A673 (cell line): ENCODE data around the gene STRN. TPM values are rescaled to one million over a fixed set of nuclear protein-coding genes. Genes with fewer than 3 reads are reported as not detected.
"Not testable (repeated sequence)": the region's sequence is repeated elsewhere in the genome, so short reads cannot be mapped to it uniquely, and the experiment has no call there.

ENCODE experiments used
- BruUV-seq: library from RNA; stranded (reverse); fragments of 400-500 nt; replicated peaks from 2 replicates; lab custom pipeline; 2021; lab: Mats Ljungman, UMichigan
- CTCF ChIA-PET: fragments of 300-600 bp; sonication (Branson Sonifier 250); formaldehyde crosslinking; loops from one replicate; lab custom pipeline; 2022; ENCODE audit warnings: antibody characterized with exemption; lab: Charles Lee
- POLR2A ChIA-PET: fragments of 300-600 bp; sonication (Branson Sonifier 250); formaldehyde crosslinking; loops from one replicate; lab custom pipeline; 2022; ENCODE audit warnings: antibody characterized with exemption; ENCODE audit not compliant: low non-redundant PET; lab: Charles Lee
- DNase-seq: peaks from one replicate; pipeline ENCODE4 v3.0.0-alpha.2; 2015; ENCODE audit warnings: low spot score
- H3K27ac ChIP-seq: fragments of 200-600 bp; sonication (generic); 2 replicates; pipeline ENCODE4 v1.5.1; 2016; ENCODE audit warnings: mixed run types, low read depth, mild to moderate bottlenecking, mixed read lengths, antibody characterized with exemption, low read length; ENCODE audit not compliant: poor library complexity, severe bottlenecking
- H3K27me3 ChIP-seq: fragments of 200-600 bp; sonication (generic); replicated peaks from 2 replicates; pipeline ENCODE4 v1.6.1; 2017; ENCODE audit warnings: mixed run types, low read depth, mild to moderate bottlenecking, mixed read lengths, antibody characterized with exemption, low read length; ENCODE audit not compliant: insufficient read depth, poor library complexity
- H3K36me3 ChIP-seq: fragments of 200-600 bp; sonication (generic); 2 replicates; pipeline ENCODE4 v1.6.1; 2016; ENCODE audit warnings: mixed run types, mild to moderate bottlenecking, mixed read lengths, antibody characterized with exemption, low read length; ENCODE audit not compliant: insufficient read depth, poor library complexity, severe bottlenecking
- H3K4me1 ChIP-seq: fragments of 200-600 bp; sonication (generic); 2 replicates; pipeline ENCODE4 v1.6.1; 2017; ENCODE audit warnings: mixed run types, mild to moderate bottlenecking, mixed read lengths, antibody characterized with exemption, low read length; ENCODE audit not compliant: insufficient read depth, poor library complexity, severe bottlenecking
- H3K4me3 ChIP-seq: fragments of 200-600 bp; sonication (generic); 2 replicates; pipeline ENCODE4 v1.5.1; 2016; ENCODE audit warnings: low read depth, mixed run types, mild to moderate bottlenecking, mixed read lengths, low read length; ENCODE audit not compliant: poor library complexity, severe bottlenecking
- H3K9me3 ChIP-seq: fragments of 200-600 bp; sonication (generic); 2 replicates; pipeline ENCODE4 v1.6.1; 2016; ENCODE audit warnings: mixed run types, low read depth, mild to moderate bottlenecking, mixed read lengths, antibody characterized with exemption, low read length; ENCODE audit not compliant: poor library complexity, severe bottlenecking
- CTCF ChIP-seq: fragments of 300-800, 200-600 bp; sonication (generic); conservative IDR thresholded peaks from 2 replicates; pipeline ENCODE4 v1.5.1; 2017; ENCODE audit warnings: low read depth, mild to moderate bottlenecking, antibody characterized with exemption, low read length, moderate library complexity, mixed read lengths
- EZH2 ChIP-seq: fragments of 200-600 bp; sonication (generic); IDR thresholded peaks from 2 replicates; pipeline ENCODE4 v1.6.1; 2017; ENCODE audit warnings: borderline replicate concordance, low read depth, mild to moderate bottlenecking, mixed read lengths, antibody characterized with exemption, low read length; ENCODE audit not compliant: poor library complexity, severe bottlenecking
- intact Hi-C: fragments of 100-400 bp; cut with micrococcal nuclease; formaldehyde crosslinking; loops from one replicate; pipeline ENCODE4 v1.10.0; 2022; ENCODE audit not compliant: unreplicated experiment
- total RNA-seq: library from RNA; stranded (reverse); gene quantifications from 2 replicates; pipeline ENCODE4 v1.2.3, GENCODE V29; 2021

Gene STRN
- total RNA-seq, 1 experiment from 2014 or later, result 36.1 TPM

GRCh38 chr2:36982467-36982866, 16.1 kb upstream of the STRN start:
- POLR2A ChIA-PET, result no interaction called here

GRCh38 chr2:36981911-36982310, 15.6 kb upstream of the STRN start:
- H3K9me3 ChIP-seq, result no peaks in the 10 kb centered on the region
- intact Hi-C loops, result no loop called here
- no TSS peak for BruUV-seq
- ChIA-PET CTCF (no interaction called here), POLR2A (no interaction called here)
- H3K36me3 ChIP-seq, result no peaks in the 10 kb centered on the region
- H3K27ac ChIP-seq, result no peak overlapping the region
- DNase-seq, result no peak
- TF ChIP-seq EZH2 (no peak), CTCF (no peak)
- H3K27me3 ChIP-seq, result no peaks in the 10 kb centered on the region
- no peaks in the 10 kb centered on the region for H3K4me1 ChIP-seq
- no peak overlapping the region for H3K4me3 ChIP-seq

More at GRCh38 chr2:36982467-36982866, 16.1 kb upstream of the STRN start:
- no peaks in the 10 kb centered on the region for H3K4me1 ChIP-seq
- DNase-seq, result no peak
- CTCF ChIA-PET, result no interaction called here
- intact Hi-C loops, result no loop called here
- no peaks in the 10 kb centered on the region for H3K36me3 ChIP-seq
- H3K27me3 ChIP-seq, result no peaks in the 10 kb centered on the region
- H3K9me3 ChIP-seq, result no peaks in the 10 kb centered on the region
- TF ChIP-seq EZH2 (no peak), CTCF (no peak)
- no TSS peak for BruUV-seq
- H3K27ac ChIP-seq, result no peak overlapping the region
- H3K4me3 ChIP-seq, result no peak overlapping the region

- CTCF ChIA-PET, H3K9me3 ChIP-seq, intact Hi-C loops, H3K27me3 ChIP-seq, H3K36me3 ChIP-seq, BruUV-seq, H3K27ac ChIP-seq, H3K4me3 ChIP-seq, DNase-seq, H3K4me1 ChIP-seq, POLR2A ChIA-PET: not testable (repeated sequence)
These were observed 12.7 kb upstream of the STRN start for GRCh38 chr2:36979007-36979406.

- BruUV-seq, result no TSS peak
- Histone ChIP-seq H3K36me3 (no peaks in the 10 kb centered on the region), H3K4me1 (no peaks in the 10 kb centered on the region), H3K4me3 (no peak overlapping the region), H3K27ac (no peak overlapping the region), H3K9me3 (no peaks in the 10 kb centered on the region), H3K27me3 (no peaks in the 10 kb centered on the region)
- no peak for DNase-seq
- ChIA-PET POLR2A (no interaction called here), CTCF (no interaction called here)
- no peak for TF ChIP-seq CTCF
- TF ChIP-seq EZH2, result no peak
- intact Hi-C loops, result no loop called here
These were observed 9.7 kb upstream of the STRN start for GRCh38 chr2:36976065-36976464.
